Muscle of leg (tissue), 11 donors: ENCODE measurements around the gene FRMD3. TPM values are rescaled to one million over a fixed set of nuclear protein-coding genes. Genes with fewer than 3 reads are reported as not detected.
"Not testable (repeated sequence)": the region's sequence is repeated elsewhere in the genome, so short reads cannot be mapped to it uniquely, and the experiment has no call there.

ENCODE experiments used
- DNase-seq: peaks from one replicate; pipeline ENCODE4 v3.0.0; 2013
- H3K27ac ChIP-seq: one replicate; pipeline ENCODE4 v1.5.1; 2013; ENCODE audit warnings: mild to moderate bottlenecking, low read length, control low read depth
- H3K27me3 ChIP-seq: one replicate; pipeline ENCODE4 v1.6.1; 2013; ENCODE audit warnings: low read length; ENCODE audit not compliant: control insufficient read depth, insufficient read depth
- H3K36me3 ChIP-seq: one replicate; pipeline ENCODE4 v1.6.1; 2013; ENCODE audit warnings: low read length; ENCODE audit not compliant: control insufficient read depth, insufficient read depth
- H3K4me1 ChIP-seq: one replicate; pipeline ENCODE4 v1.6.1; 2013; ENCODE audit warnings: low read length; ENCODE audit not compliant: control insufficient read depth, insufficient read depth
- H3K4me3 ChIP-seq: one replicate; pipeline ENCODE4 v1.5.1; 2013; ENCODE audit warnings: low read length, control low read depth
- H3K9me3 ChIP-seq: replicated peaks from 2 replicates; pipeline ENCODE4 v1.6.1; 2013; ENCODE audit warnings: low read depth, low read length; ENCODE audit not compliant: control insufficient read depth
- WGBS: methylation state at CpG from one replicate; pipeline ENCODE4 v1.1.5; 2013; ENCODE audit warnings: missing lambda C conversion rate; ENCODE audit not compliant: insufficient coverage; 5-methylcytosine and 5-hydroxymethylcytosine counted together
- polyA plus RNA-seq, 8 donors: library from polyadenylated mRNA; unstranded; fragments of 120-200 nt; gene quantifications; one replicate each; pipeline versions ENCODE4 v1.2.1 to v1.2.3, GENCODE V29; 2013; ENCODE audit warnings: inconsistent platforms in 1 of 8, low replicate concordance in 1 of 8; ENCODE audit not compliant: insufficient read length in 8 of 8, insufficient read depth in 1 of 8
- total RNA-seq: library from RNA; stranded (reverse); fragments of 120-200 nt; gene quantifications from one replicate; pipeline ENCODE4 v1.2.4, GENCODE V29; 2013

FRMD3 gene
- total and polyA plus RNA-seq, 9 donors: 21.4 to 37.5 (median 34.4) TPM

- not testable (repeated sequence) for H3K27me3 ChIP-seq, DNase-seq, H3K4me1 ChIP-seq, H3K27ac ChIP-seq, H3K9me3 ChIP-seq, H3K36me3 ChIP-seq, H3K4me3 ChIP-seq
- no CpG with 5 or more reads among the region's 4 CpGs for WGBS
Measured at GRCh38 chr9:83358493-83358892, 179.7 kb downstream of the FRMD3 start.

- Histone ChIP-seq H3K36me3 (no peaks in the 10 kb centered on the region), H3K27me3 (no peaks in the 10 kb centered on the region), H3K4me3 (no peak overlapping the region), H3K27ac (peak overlapping the region; percentile 68), H3K9me3 (no peaks in the 10 kb centered on the region), H3K4me1 (peaks cover 7% of the 10 kb centered on the region)
- peak; percentile 74 for DNase-seq
- WGBS: no CpG with 5 or more reads among the region's 2 CpGs
Measured at GRCh38 chr9:83355729-83356151, 182.5 kb downstream of the FRMD3 start.

- Histone ChIP-seq H3K9me3 (no peaks in the 10 kb centered on the region), H3K4me1 (peaks cover 7% of the 10 kb centered on the region), H3K36me3 (no peaks in the 10 kb centered on the region), H3K27me3 (no peaks in the 10 kb centered on the region), H3K4me3 (no peak overlapping the region), H3K27ac (peak overlapping the region; percentile 68)
- 46% methylated on average over 2 of the region's 4 CpGs for WGBS
- DNase-seq: peak; percentile 83
Measured at GRCh38 chr9:83355024-83355444, 183.2 kb downstream of the FRMD3 start.

- H3K27me3 ChIP-seq: no peaks in the 10 kb centered on the region
- no peak overlapping the region for H3K4me3 ChIP-seq
- H3K27ac ChIP-seq: no peak overlapping the region
- no peaks in the 10 kb centered on the region for H3K4me1 ChIP-seq
- DNase-seq: no peak
- WGBS: 75% methylated on average over 4 of the region's 9 CpGs
- no peaks in the 10 kb centered on the region for H3K36me3 ChIP-seq
- H3K9me3 ChIP-seq: no peaks in the 10 kb centered on the region
Measured at GRCh38 chr9:83349031-83349430, 189.2 kb downstream of the FRMD3 start.

- H3K27ac ChIP-seq: no peak overlapping the region
- WGBS: no CpG with 5 or more reads among the region's 2 CpGs
- peak; percentile 40 for DNase-seq
Measured at GRCh38 chr9:83346655-83347420, 191.4 kb downstream of the FRMD3 start.

GRCh38 chr9:83343366-83343999, 194.7 kb downstream of the FRMD3 start:
- 61% methylated on average over 10 of the region's 10 CpGs for WGBS
- DNase-seq: no peak

More at GRCh38 chr9:83346655-83347420, 191.4 kb downstream of the FRMD3 start:
- no peaks in the 10 kb centered on the region for H3K27me3 ChIP-seq
- H3K9me3 ChIP-seq: no peaks in the 10 kb centered on the region
- peaks cover 2% of the 10 kb centered on the region for H3K36me3 ChIP-seq
- no peaks in the 10 kb centered on the region for H3K4me1 ChIP-seq
- no peak overlapping the region for H3K4me3 ChIP-seq

GRCh38 chr9:83342731-83343130, 195.5 kb downstream of the FRMD3 start:
- WGBS: 100% methylated on average over 1 of the region's 3 CpGs
- no peak overlapping the region for H3K27ac ChIP-seq

More at GRCh38 chr9:83343366-83343999, 194.7 kb downstream of the FRMD3 start:
- H3K36me3 ChIP-seq: peaks cover 2% of the 10 kb centered on the region
- no peaks in the 10 kb centered on the region for H3K27me3 ChIP-seq
- no peak overlapping the region for H3K4me3 ChIP-seq
- no peak overlapping the region for H3K27ac ChIP-seq
- no peaks in the 10 kb centered on the region for H3K9me3 ChIP-seq
- no peaks in the 10 kb centered on the region for H3K4me1 ChIP-seq

GRCh38 chr9:83342006-83342405, 196.2 kb downstream of the FRMD3 start:
- Histone ChIP-seq H3K4me1 (no peaks in the 10 kb centered on the region), H3K27me3 (no peaks in the 10 kb centered on the region), H3K9me3 (no peaks in the 10 kb centered on the region), H3K27ac (no peak overlapping the region), H3K4me3 (no peak overlapping the region), H3K36me3 (peaks cover 2% of the 10 kb centered on the region)
- WGBS: 93% methylated on average over 2 of the region's 3 CpGs
- DNase-seq: no peak

More at GRCh38 chr9:83342731-83343130, 195.5 kb downstream of the FRMD3 start:
- H3K36me3 ChIP-seq: peaks cover 2% of the 10 kb centered on the region
- H3K4me3 ChIP-seq: no peak overlapping the region
- no peak for DNase-seq
- H3K27me3 ChIP-seq: no peaks in the 10 kb centered on the region
- H3K4me1 ChIP-seq: no peaks in the 10 kb centered on the region
- no peaks in the 10 kb centered on the region for H3K9me3 ChIP-seq

- H3K36me3 ChIP-seq: peaks cover 2% of the 10 kb centered on the region
- no peaks in the 10 kb centered on the region for H3K9me3 ChIP-seq
- H3K4me1 ChIP-seq: no peaks in the 10 kb centered on the region
- H3K27ac ChIP-seq: no peak overlapping the region
- WGBS: 58% methylated on average over 2 of the region's 3 CpGs
- DNase-seq: no peak
- H3K27me3 ChIP-seq: no peaks in the 10 kb centered on the region
- no peak overlapping the region for H3K4me3 ChIP-seq
Measured at GRCh38 chr9:83340451-83340850, 197.8 kb downstream of the FRMD3 start.

DNA sequence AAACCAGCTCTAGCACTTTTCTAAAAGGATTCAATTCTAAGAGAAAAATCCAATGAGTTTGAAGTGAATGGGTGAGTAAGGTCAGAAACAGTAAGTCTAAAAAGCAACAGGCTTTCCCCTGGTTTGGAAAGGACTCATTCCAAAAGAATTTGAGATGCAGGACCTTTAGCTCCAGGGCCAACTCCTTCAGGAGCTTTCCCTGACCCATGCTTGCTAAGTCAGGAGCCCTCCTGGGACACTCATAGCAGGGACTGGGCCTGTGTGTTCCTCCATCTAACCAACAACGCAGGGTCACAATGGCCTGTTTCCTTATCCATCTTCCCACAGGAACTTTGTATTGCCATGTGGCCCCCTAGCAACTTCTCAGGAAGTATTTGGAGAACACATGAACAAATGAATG, 198.8 kb downstream of the FRMD3 start:
- H3K9me3 ChIP-seq: no peaks in the 10 kb centered on the region
- DNase-seq: no peak
- H3K4me1 ChIP-seq: no peaks in the 10 kb centered on the region
- H3K27me3 ChIP-seq: no peaks in the 10 kb centered on the region
- WGBS: no CpG with 5 or more reads among the region's 1 CpG
- H3K4me3 ChIP-seq: no peak overlapping the region
- H3K36me3 ChIP-seq: peaks cover 2% of the 10 kb centered on the region
- H3K27ac ChIP-seq: no peak overlapping the region
